IPS-18a (cell line): Measurements from ENCODE around the gene AUTS2.

Source experiments
- H3K27ac ChIP-seq: one replicate; pipeline ENCODE4 v1.5.1; 2013; ENCODE audit warnings: low read length
- H3K27me3 ChIP-seq: one replicate; pipeline ENCODE4 v1.6.1; 2013; ENCODE audit warnings: mild to moderate bottlenecking, low read length; ENCODE audit not compliant: control insufficient read depth, insufficient read depth
- H3K36me3 ChIP-seq: one replicate; pipeline ENCODE4 v1.6.1; 2013; ENCODE audit warnings: low read depth, low read length; ENCODE audit not compliant: control insufficient read depth
- H3K4me1 ChIP-seq: one replicate; pipeline ENCODE4 v1.6.1; 2013; ENCODE audit warnings: low read depth, low read length; ENCODE audit not compliant: control insufficient read depth
- H3K4me3 ChIP-seq: one replicate; pipeline ENCODE4 v1.5.1; 2013; ENCODE audit warnings: low read length
- H3K9ac ChIP-seq: one replicate; pipeline ENCODE4 v1.6.1; 2013; ENCODE audit warnings: mild to moderate bottlenecking, low read length, moderate library complexity
- H3K9me3 ChIP-seq: one replicate; pipeline ENCODE4 v1.6.1; 2013; ENCODE audit warnings: low read depth, low read length; ENCODE audit not compliant: control insufficient read depth

AUTS2 gene

GRCh38 chr7:70434821-70435220 lies 836.5 kb downstream of the AUTS2 start:
- no peaks in the 10 kb centered on the region for H3K9me3 ChIP-seq

DNA sequence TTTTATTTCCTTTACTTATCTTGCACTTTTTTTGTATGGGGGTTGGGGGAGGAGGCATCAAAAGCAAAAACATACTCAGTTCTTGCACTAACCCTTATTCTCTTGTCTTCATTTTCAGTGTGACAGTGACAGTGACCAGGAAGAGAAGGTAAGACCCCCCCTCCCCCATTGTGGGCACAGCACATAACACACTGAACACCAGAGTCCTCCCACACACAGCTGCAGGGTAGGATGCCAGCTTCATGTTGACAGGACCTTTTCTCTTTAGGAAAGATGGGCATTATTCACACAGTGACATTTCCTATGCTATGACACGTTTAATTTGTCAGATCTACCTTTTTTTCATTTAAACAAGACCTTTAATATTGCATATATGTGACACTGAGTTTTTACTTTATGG lies 837.4 kb downstream of the AUTS2 start:
- H3K9ac ChIP-seq = no peak overlapping the region
- no peaks in the 10 kb centered on the region for H3K27me3 ChIP-seq
- no peak overlapping the region for H3K4me3 ChIP-seq
- no peaks in the 10 kb centered on the region for H3K4me1 ChIP-seq
- H3K9me3 ChIP-seq = no peaks in the 10 kb centered on the region
- no peak overlapping the region for H3K27ac ChIP-seq
- H3K36me3 ChIP-seq = no peaks in the 10 kb centered on the region

More at GRCh38 chr7:70434821-70435220, 836.5 kb downstream of the AUTS2 start:
- Histone ChIP-seq H3K27ac (no peak overlapping the region), H3K4me1 (no peaks in the 10 kb centered on the region), H3K4me3 (no peak overlapping the region), H3K9ac (no peak overlapping the region), H3K27me3 (no peaks in the 10 kb centered on the region), H3K36me3 (no peaks in the 10 kb centered on the region)

GRCh38 chr7:70436790-70437350 lies 838.6 kb downstream of the AUTS2 start:
- Histone ChIP-seq H3K4me3 (no peak overlapping the region), H3K27me3 (no peaks in the 10 kb centered on the region), H3K9me3 (no peaks in the 10 kb centered on the region), H3K36me3 (no peaks in the 10 kb centered on the region), H3K9ac (no peak overlapping the region), H3K4me1 (no peaks in the 10 kb centered on the region), H3K27ac (no peak overlapping the region)

DNA sequence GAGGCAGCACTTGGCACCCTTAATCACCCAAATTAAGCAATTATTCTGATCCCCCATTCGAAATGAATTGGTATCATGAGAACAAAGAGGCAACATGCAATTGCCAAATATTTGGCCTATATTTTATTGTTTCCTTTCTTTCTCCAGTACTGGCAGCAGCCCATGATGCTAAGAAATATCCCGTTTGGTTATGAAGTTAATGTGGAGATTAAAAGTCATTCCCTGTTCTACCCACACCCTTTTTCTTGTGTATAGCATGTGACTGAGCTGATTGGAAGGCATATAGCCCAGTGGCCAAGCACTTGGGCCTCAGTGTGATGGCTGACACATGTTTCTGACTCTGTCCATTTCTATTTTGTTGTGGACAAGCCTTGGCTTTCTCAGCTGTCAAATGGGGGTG lies 841.4 kb downstream of the AUTS2 start:
- Histone ChIP-seq H3K9ac (no peak overlapping the region), H3K9me3 (no peaks in the 10 kb centered on the region), H3K27ac (no peak overlapping the region), H3K27me3 (no peaks in the 10 kb centered on the region), H3K36me3 (no peaks in the 10 kb centered on the region), H3K4me3 (no peak overlapping the region), H3K4me1 (no peaks in the 10 kb centered on the region)

- Histone ChIP-seq H3K36me3 (no peaks in the 10 kb centered on the region), H3K4me3 (no peak overlapping the region), H3K27me3 (no peaks in the 10 kb centered on the region), H3K4me1 (peaks cover 8% of the 10 kb centered on the region), H3K9ac (no peak overlapping the region), H3K27ac (no peak overlapping the region), H3K9me3 (no peaks in the 10 kb centered on the region)
Measured at GRCh38 chr7:70446448-70447143, 848.3 kb downstream of the AUTS2 start.

GRCh38 chr7:70448312-70448906 lies 850.1 kb downstream of the AUTS2 start:
- Histone ChIP-seq H3K36me3 (no peaks in the 10 kb centered on the region), H3K4me3 (no peak overlapping the region), H3K4me1 (peaks cover 8% of the 10 kb centered on the region), H3K27me3 (no peaks in the 10 kb centered on the region), H3K9ac (no peak overlapping the region), H3K27ac (no peak overlapping the region), H3K9me3 (no peaks in the 10 kb centered on the region)

- Histone ChIP-seq H3K9me3 (no peaks in the 10 kb centered on the region), H3K9ac (no peak overlapping the region), H3K4me1 (peaks cover 8% of the 10 kb centered on the region), H3K27me3 (no peaks in the 10 kb centered on the region), H3K36me3 (no peaks in the 10 kb centered on the region), H3K4me3 (no peak overlapping the region), H3K27ac (no peak overlapping the region)
Measured at GRCh38 chr7:70450731-70451130, 852.5 kb downstream of the AUTS2 start.

GRCh38 chr7:70455925-70456324 lies 857.6 kb downstream of the AUTS2 start:
- no peak overlapping the region for H3K4me3 ChIP-seq
- no peaks in the 10 kb centered on the region for H3K4me1 ChIP-seq
- no peaks in the 10 kb centered on the region for H3K27me3 ChIP-seq
- no peak overlapping the region for H3K27ac ChIP-seq
- H3K9me3 ChIP-seq = no peaks in the 10 kb centered on the region
- no peak overlapping the region for H3K9ac ChIP-seq
- H3K36me3 ChIP-seq = no peaks in the 10 kb centered on the region

- no peaks in the 10 kb centered on the region for H3K27me3 ChIP-seq
- no peak overlapping the region for H3K27ac ChIP-seq
- no peaks in the 10 kb centered on the region for H3K4me1 ChIP-seq
- no peak overlapping the region for H3K4me3 ChIP-seq
- H3K9me3 ChIP-seq = no peaks in the 10 kb centered on the region
- H3K36me3 ChIP-seq = no peaks in the 10 kb centered on the region
- H3K9ac ChIP-seq = no peak overlapping the region
Measured at GRCh38 chr7:70456719-70457118, 858.4 kb downstream of the AUTS2 start.

DNA sequence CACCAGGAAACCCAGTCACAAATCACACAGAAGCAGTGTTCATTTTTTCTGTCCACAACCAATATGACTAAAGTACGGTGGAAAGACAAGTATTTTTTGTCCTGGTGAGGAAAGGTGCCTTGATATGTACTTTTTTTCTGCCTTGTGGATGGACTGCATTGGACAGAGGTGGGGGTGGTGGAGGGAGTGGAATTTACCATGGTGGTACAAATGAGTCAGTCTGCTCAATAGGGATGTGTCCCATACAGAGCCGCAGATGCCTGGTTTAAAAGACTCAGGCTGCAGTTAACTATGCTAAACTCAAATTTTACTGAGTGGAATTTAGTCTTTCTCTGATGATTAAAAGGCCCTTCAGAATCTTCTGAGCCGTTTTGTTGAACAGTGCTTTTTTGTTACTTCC lies 859.2 kb downstream of the AUTS2 start:
- no peaks in the 10 kb centered on the region for H3K4me1 ChIP-seq
- no peak overlapping the region for H3K9ac ChIP-seq
- no peaks in the 10 kb centered on the region for H3K27me3 ChIP-seq
- H3K4me3 ChIP-seq = no peak overlapping the region
- no peak overlapping the region for H3K27ac ChIP-seq
- H3K9me3 ChIP-seq = no peaks in the 10 kb centered on the region
- no peaks in the 10 kb centered on the region for H3K36me3 ChIP-seq

GRCh38 chr7:70457883-70458680 lies 859.8 kb downstream of the AUTS2 start:
- no peaks in the 10 kb centered on the region for H3K4me1 ChIP-seq
- H3K27ac ChIP-seq = no peak overlapping the region
- no peak overlapping the region for H3K4me3 ChIP-seq
- no peaks in the 10 kb centered on the region for H3K36me3 ChIP-seq
- H3K9ac ChIP-seq = no peak overlapping the region
- H3K27me3 ChIP-seq = no peaks in the 10 kb centered on the region
- H3K9me3 ChIP-seq = no peaks in the 10 kb centered on the region
